GM23338 (cell line): ENCODE data around the gene PRKAR1B. TPM values are rescaled to one million over a fixed set of nuclear protein-coding genes. Genes with fewer than 3 reads are reported as not detected.

Experiments
- CREB1 ChIP-seq: fragments of 250-450 bp; sonication (Bioruptor Pico); IDR thresholded peaks from 2 replicates; pipeline ENCODE4 v1.5.0; 2020; ENCODE audit warnings: low read depth, mild to moderate bottlenecking, moderate library complexity
- EZH2 ChIP-seq: fragments of 200-600 bp; sonication (generic); IDR thresholded peaks from one replicate; pipeline ENCODE4 v1.8.0; 2017; ENCODE audit warnings: antibody characterized with exemption, mild to moderate bottlenecking, low read depth; ENCODE audit not compliant: unreplicated experiment
- EZH2phosphoT487 ChIP-seq: fragments of 200-600 bp; sonication (generic); IDR thresholded peaks from one replicate; pipeline ENCODE4 v1.8.1; 2018; ENCODE audit warnings: antibody characterized with exemption; ENCODE audit not compliant: unreplicated experiment
- POLR2AphosphoS5 ChIP-seq: IDR thresholded peaks from 2 replicates; pipeline ENCODE4 v1.6.1; 2016; ENCODE audit warnings: antibody characterized with exemption, low read depth
- REST ChIP-seq: IDR thresholded peaks from one replicate; pipeline ENCODE4 v1.6.1; 2018; ENCODE audit warnings: antibody characterized with exemption; ENCODE audit not compliant: unreplicated experiment
- ZNF462 ChIP-seq: fragments of 250-450 bp; sonication (Bioruptor Pico); IDR thresholded peaks from 2 replicates; pipeline ENCODE4 v1.5.0; 2020; ENCODE audit warnings: mild to moderate bottlenecking, moderate library complexity
- polyA plus RNA-seq: library from polyadenylated mRNA; unstranded; fragments of >200 nt; fragmentation: Nextera tagmentation; extraction: Ambion mirVana; gene quantifications from 2 replicates; pipeline ENCODE4 v1.2.1, GENCODE V29; 2016
- total RNA-seq: library from RNA; depleted of rRNA; stranded (reverse); fragments of >200 nt; shearing (Covaris generic); gene quantifications from 2 replicates; pipeline ENCODE4 v1.2.3, GENCODE V29; 2014

PRKAR1B gene
- total and polyA plus RNA-seq, 2 experiments from 2014 or later: 35.7 to 36.7 TPM

DNA sequence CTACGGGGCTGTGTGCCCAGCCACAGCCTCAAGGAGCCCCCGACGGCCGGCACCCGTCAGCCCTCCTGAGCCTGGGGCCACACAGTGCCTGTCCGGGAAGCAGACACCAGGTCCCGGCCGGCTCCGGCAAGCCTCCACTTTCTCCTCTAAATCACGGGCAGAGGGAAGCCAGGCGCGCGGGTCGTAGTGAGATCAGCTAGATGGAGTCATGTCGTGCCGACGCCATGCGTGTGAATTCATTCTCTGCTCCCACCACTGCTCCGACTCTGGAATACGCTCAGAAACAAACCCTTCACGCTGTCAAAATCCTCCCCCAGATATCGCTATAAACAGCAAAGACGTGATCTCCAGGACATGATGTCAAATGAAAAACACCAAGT is 94.3 kb downstream of the PRKAR1B start (continued):
- TF ChIP-seq ZNF462 (no peak), EZH2 (no peak), POLR2AphosphoS5 (no peak), EZH2phosphoT487 (no peak), REST (no peak), CREB1 (CRISPR knock-in tag) (no peak)
